ENCODE data around the gene MFAP2.

DNA sequence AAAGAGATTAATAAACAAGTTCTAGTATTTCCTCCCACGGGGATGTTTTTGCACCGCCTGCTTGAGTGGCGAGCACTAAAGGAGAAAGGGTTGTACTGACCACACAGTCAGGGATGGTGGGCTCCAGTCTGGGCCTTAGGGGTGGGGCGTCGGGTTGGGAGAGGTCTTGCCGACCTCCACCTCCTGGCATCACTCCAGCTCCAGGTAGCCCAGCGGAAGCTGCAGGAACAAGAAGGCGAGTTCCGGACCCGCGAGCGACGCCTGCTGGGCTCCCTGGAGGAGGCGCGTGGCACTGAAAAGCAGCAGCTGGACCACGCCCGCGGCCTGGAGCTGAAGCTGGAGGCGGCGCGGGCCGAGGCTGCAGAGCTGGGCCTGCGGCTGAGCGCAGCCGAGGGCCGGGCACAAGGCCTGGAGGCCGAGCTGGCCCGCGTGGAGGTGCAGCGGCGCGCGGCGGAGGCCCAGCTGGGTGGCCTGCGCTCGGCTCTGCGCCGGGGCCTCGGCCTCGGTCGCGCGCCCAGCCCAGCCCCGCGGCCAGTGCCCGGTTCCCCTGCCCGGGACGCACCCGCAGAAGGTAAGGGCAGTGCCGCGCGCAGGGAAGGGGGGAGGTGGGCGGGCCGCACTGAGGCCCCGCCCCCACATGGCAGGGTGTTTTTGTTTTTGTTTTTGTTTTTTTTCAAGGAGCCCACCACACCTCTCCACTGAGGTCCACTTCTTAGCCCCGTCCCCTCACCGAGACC, 19.7 kb downstream of the MFAP2 start:
- TF ChIP-seq, protein P1, sequence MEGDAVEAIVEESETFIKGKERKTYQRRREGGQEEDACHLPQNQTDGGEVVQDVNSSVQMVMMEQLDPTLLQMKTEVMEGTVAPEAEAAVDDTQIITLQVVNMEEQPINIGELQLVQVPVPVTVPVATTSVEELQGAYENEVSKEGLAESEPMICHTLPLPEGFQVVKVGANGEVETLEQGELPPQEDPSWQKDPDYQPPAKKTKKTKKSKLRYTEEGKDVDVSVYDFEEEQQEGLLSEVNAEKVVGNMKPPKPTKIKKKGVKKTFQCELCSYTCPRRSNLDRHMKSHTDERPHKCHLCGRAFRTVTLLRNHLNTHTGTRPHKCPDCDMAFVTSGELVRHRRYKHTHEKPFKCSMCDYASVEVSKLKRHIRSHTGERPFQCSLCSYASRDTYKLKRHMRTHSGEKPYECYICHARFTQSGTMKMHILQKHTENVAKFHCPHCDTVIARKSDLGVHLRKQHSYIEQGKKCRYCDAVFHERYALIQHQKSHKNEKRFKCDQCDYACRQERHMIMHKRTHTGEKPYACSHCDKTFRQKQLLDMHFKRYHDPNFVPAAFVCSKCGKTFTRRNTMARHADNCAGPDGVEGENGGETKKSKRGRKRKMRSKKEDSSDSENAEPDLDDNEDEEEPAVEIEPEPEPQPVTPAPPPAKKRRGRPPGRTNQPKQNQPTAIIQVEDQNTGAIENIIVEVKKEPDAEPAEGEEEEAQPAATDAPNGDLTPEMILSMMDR (IDR thresholded peaks at IDR 0.05) = peak; percentile 55 to 78 (median 76)
- no peak for TF ChIP-seq POLR2A (IDR thresholded peaks at IDR 0.05)

Data from tibial nerve (tissue), 3 donors.